ENCODE data around the gene DACH1. TPM values are rescaled to one million over a fixed set of nuclear protein-coding genes. Genes with fewer than 3 reads are reported as not detected.

DACH1 gene
- total and polyA plus RNA-seq, 2 experiments from 2014 or later: 1.3 to 6.5 TPM

GRCh38 chr13:71617265-71617664 is 249.7 kb downstream of the DACH1 start:
- Histone ChIP-seq H3K79me2 (no peaks in the 10 kb centered on the region), H3K36me3 (replicated peaks; ENCODE audit: insufficient read depth, low read depth) (no peaks in the 10 kb centered on the region), H3K27me3 (no peaks in the 10 kb centered on the region), H3K4me1 (ENCODE audit: insufficient read depth) (peaks cover 16% of the 10 kb centered on the region), H3K4me3 (no peak overlapping the region), H3K9me2 (replicated peaks; ENCODE audit: insufficient read depth) (no peaks in the 10 kb centered on the region), H3K27ac (no peak overlapping the region), H3K9me3 (ENCODE audit: low read depth) (no peaks in the 10 kb centered on the region), H4K20me1 (ENCODE audit: insufficient read depth, poor library complexity, severe bottlenecking) (no peaks in the 10 kb centered on the region), H2AFZ (no peak overlapping the region), H3K4me2 (no peak overlapping the region)
- TF ChIP-seq CTCF (IDR thresholded peaks at IDR 0.05; ENCODE audit: poor library complexity) (no peak), EZH2phosphoT487 (IDR thresholded peaks at IDR 0.05; ENCODE audit: low read depth, severe bottlenecking, unreplicated experiment) (no peak), EZH2 (IDR thresholded peaks at IDR 0.05; ENCODE audit: borderline replicate concordance) (no peak)
- 75% methylated on average over 1 of the region's 1 CpG for WGBS (ENCODE audit: low lambda C conversion rate, missing lambda C conversion rate)
- DNase-seq (ENCODE audit: low spot score): no peak

GRCh38 chr13:71613066-71613745 is 253.8 kb downstream of the DACH1 start:
- no peak for TF ChIP-seq EZH2phosphoT487 (IDR thresholded peaks at IDR 0.05; ENCODE audit: low read depth, severe bottlenecking, unreplicated experiment)
- H3K27me3 ChIP-seq: no peaks in the 10 kb centered on the region
- peaks cover 5% of the 10 kb centered on the region for H3K4me1 ChIP-seq (ENCODE audit: insufficient read depth)
- no peak overlapping the region for H3K4me2 ChIP-seq
- H2AFZ ChIP-seq: no peak overlapping the region
- H3K79me2 ChIP-seq: no peaks in the 10 kb centered on the region
- no peaks in the 10 kb centered on the region for H4K20me1 ChIP-seq (ENCODE audit: insufficient read depth, poor library complexity, severe bottlenecking)
- no peak overlapping the region for H3K27ac ChIP-seq
- H3K4me3 ChIP-seq: no peak overlapping the region
- DNase-seq (ENCODE audit: low spot score): no peak
- H3K9me3 ChIP-seq (ENCODE audit: low read depth): no peaks in the 10 kb centered on the region
- H3K36me3 ChIP-seq (replicated peaks; ENCODE audit: insufficient read depth, low read depth): no peaks in the 10 kb centered on the region
- WGBS (ENCODE audit: low lambda C conversion rate, missing lambda C conversion rate): 81% methylated on average over 6 of the region's 6 CpGs
- no peaks in the 10 kb centered on the region for H3K9me2 ChIP-seq (replicated peaks; ENCODE audit: insufficient read depth)

- no peaks in the 10 kb centered on the region for H3K79me2 ChIP-seq
- H3K36me3 ChIP-seq (replicated peaks; ENCODE audit: insufficient read depth, low read depth): no peaks in the 10 kb centered on the region
- no peak overlapping the region for H3K4me2 ChIP-seq
- no peaks in the 10 kb centered on the region for H3K27me3 ChIP-seq
- H3K9me2 ChIP-seq (replicated peaks; ENCODE audit: insufficient read depth): no peaks in the 10 kb centered on the region
- TF ChIP-seq EZH2phosphoT487 (IDR thresholded peaks at IDR 0.05; ENCODE audit: low read depth, severe bottlenecking, unreplicated experiment) (no peak), EZH2 (IDR thresholded peaks at IDR 0.05; ENCODE audit: borderline replicate concordance) (no peak), CTCF (IDR thresholded peaks at IDR 0.05; ENCODE audit: poor library complexity) (no peak)
- H2AFZ ChIP-seq: no peak overlapping the region
- H3K27ac ChIP-seq: no peak overlapping the region
- no peaks in the 10 kb centered on the region for H3K4me1 ChIP-seq (ENCODE audit: insufficient read depth)
- DNase-seq (ENCODE audit: low spot score): no peak
- H3K4me3 ChIP-seq: no peak overlapping the region
- H3K9me3 ChIP-seq (ENCODE audit: low read depth): no peaks in the 10 kb centered on the region
- no peaks in the 10 kb centered on the region for H4K20me1 ChIP-seq (ENCODE audit: insufficient read depth, poor library complexity, severe bottlenecking)
- WGBS (ENCODE audit: low lambda C conversion rate, missing lambda C conversion rate): 86% methylated on average over 3 of the region's 3 CpGs
These were observed 255.7 kb downstream of the DACH1 start for GRCh38 chr13:71611292-71611691.

- DNase-seq (ENCODE audit: low spot score): no peak
- WGBS (ENCODE audit: low lambda C conversion rate, missing lambda C conversion rate): 65% methylated on average over 5 of the region's 5 CpGs
- Histone ChIP-seq H3K36me3 (replicated peaks; ENCODE audit: insufficient read depth, low read depth) (no peaks in the 10 kb centered on the region), H3K79me2 (no peaks in the 10 kb centered on the region), H3K27me3 (no peaks in the 10 kb centered on the region), H3K9me2 (replicated peaks; ENCODE audit: insufficient read depth) (no peaks in the 10 kb centered on the region), H3K4me3 (no peak overlapping the region), H3K27ac (no peak overlapping the region), H3K4me1 (ENCODE audit: insufficient read depth) (no peaks in the 10 kb centered on the region), H2AFZ (no peak overlapping the region), H4K20me1 (ENCODE audit: insufficient read depth, poor library complexity, severe bottlenecking) (no peaks in the 10 kb centered on the region), H3K4me2 (no peak overlapping the region), H3K9me3 (ENCODE audit: low read depth) (no peaks in the 10 kb centered on the region)
- TF ChIP-seq EZH2phosphoT487 (IDR thresholded peaks at IDR 0.05; ENCODE audit: low read depth, severe bottlenecking, unreplicated experiment) (no peak), CTCF (IDR thresholded peaks at IDR 0.05; ENCODE audit: poor library complexity) (no peak), EZH2 (IDR thresholded peaks at IDR 0.05; ENCODE audit: borderline replicate concordance) (no peak)
These were observed 256.1 kb downstream of the DACH1 start for GRCh38 chr13:71610876-71611275.

All from hepatocyte (in vitro differentiated cells).